Nephron (organoid): ENCODE data around the gene TMEM25.

Experiments used
- H3K27ac Mint-ChIP-seq, 3 experiments: 2 replicates each; pipeline ENCODE4 v1.8.0; 2020; ENCODE audit warnings: mixed read lengths in 3 of 3, mild to moderate bottlenecking in 2 of 3, moderate library complexity in 1 of 3
- H3K27me3 Mint-ChIP-seq: 2 replicates; pipeline ENCODE4 v1.8.0; 2021; ENCODE audit warnings: low read depth, mild to moderate bottlenecking, moderate library complexity, mixed read lengths
- H3K36me3 Mint-ChIP-seq: 2 replicates; pipeline ENCODE4 v1.8.0; 2020; ENCODE audit warnings: low read depth, mixed read lengths
- H3K4me1 Mint-ChIP-seq: 2 replicates; pipeline ENCODE4 v1.8.0; 2020; ENCODE audit warnings: mixed read lengths
- H3K4me3 Mint-ChIP-seq, 3 experiments: 2 replicates each; pipeline ENCODE4 v1.8.0; 2020; ENCODE audit warnings: mild to moderate bottlenecking in 3 of 3, mixed read lengths in 3 of 3, moderate library complexity in 2 of 3
- H3K9me3 Mint-ChIP-seq: 2 replicates; pipeline ENCODE4 v1.8.0; 2020; ENCODE audit warnings: mixed read lengths
- TF ChIP-seq, protein P1 (sequence below), 3 experiments: fragments of 200-600 bp; sonication (generic); IDR thresholded peaks; one replicate each; pipeline ENCODE4 v1.5.0; 2021; ENCODE audit warnings: antibody characterized with exemption in 3 of 3; ENCODE audit not compliant: unreplicated experiment in 3 of 3

TMEM25 gene

DNA sequence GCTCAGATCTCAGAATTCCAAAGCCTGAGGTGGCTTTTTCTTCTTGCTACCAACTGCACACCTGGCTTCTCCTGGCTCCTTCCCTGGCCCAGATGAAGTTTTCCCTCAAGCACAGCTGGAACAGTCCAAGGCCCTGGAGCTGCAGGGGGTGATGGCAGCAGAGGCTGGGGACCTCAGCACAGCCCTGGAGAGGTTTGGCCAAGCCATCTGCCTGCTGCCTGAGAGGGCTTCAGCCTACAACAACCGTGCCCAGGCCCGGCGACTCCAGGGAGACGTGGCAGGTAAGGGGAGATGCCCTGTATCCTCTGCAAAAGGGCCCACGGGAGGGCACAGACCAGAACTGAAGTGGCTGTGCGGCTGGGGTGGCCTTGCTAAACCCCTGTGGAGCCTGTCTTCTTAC, 2.5 kb upstream of the TMEM25 start:
- no peaks in the 10 kb centered on the region for H3K9me3 Mint-ChIP-seq
- peak overlapping the region; percentile 90 to 98 (median 95) for H3K4me3 Mint-ChIP-seq
- no peak overlapping the region for H3K27ac Mint-ChIP-seq
- peaks cover 51% of the 10 kb centered on the region for H3K4me1 Mint-ChIP-seq
- TF ChIP-seq, protein P1, sequence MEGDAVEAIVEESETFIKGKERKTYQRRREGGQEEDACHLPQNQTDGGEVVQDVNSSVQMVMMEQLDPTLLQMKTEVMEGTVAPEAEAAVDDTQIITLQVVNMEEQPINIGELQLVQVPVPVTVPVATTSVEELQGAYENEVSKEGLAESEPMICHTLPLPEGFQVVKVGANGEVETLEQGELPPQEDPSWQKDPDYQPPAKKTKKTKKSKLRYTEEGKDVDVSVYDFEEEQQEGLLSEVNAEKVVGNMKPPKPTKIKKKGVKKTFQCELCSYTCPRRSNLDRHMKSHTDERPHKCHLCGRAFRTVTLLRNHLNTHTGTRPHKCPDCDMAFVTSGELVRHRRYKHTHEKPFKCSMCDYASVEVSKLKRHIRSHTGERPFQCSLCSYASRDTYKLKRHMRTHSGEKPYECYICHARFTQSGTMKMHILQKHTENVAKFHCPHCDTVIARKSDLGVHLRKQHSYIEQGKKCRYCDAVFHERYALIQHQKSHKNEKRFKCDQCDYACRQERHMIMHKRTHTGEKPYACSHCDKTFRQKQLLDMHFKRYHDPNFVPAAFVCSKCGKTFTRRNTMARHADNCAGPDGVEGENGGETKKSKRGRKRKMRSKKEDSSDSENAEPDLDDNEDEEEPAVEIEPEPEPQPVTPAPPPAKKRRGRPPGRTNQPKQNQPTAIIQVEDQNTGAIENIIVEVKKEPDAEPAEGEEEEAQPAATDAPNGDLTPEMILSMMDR (IDR thresholded peaks at IDR 0.05; ENCODE audit: unreplicated experiment in 3 of 3), result no peak
- H3K36me3 Mint-ChIP-seq, result peaks cover 21% of the 10 kb centered on the region
- H3K27me3 Mint-ChIP-seq, result peaks cover 4% of the 10 kb centered on the region

DNA sequence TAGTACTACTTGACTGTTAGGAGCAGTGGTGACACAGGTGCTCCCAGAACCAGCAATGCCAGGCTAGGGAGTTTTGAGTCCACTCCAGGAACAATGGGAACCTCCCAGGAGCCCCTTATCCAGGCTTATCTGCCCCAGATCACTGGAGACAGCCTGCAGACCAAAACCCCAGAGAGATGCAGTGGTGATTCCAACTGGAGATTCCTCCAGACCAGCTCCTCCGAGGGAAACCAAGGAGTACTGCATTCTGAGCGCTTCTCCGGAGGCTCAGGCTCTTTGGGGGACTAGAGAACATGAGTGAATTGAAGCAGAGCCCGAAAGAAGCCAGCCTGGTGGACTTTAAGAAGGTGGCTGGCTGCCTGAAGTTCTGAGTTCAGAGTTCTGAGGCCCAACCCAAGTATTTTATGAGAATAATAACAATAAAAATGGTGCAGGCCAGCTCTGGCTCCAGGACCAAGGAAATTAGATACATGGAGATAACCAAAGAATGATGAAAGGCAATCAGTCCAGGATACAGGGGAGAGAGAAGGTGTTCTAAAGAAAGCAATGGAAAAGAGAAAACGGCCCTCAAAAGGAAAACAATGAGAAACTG, 1.3 kb upstream of the TMEM25 start:
- peaks cover 4% of the 10 kb centered on the region for H3K27me3 Mint-ChIP-seq
- H3K4me3 Mint-ChIP-seq, result peak overlapping the region; percentile 90 to 98 (median 95)
- H3K36me3 Mint-ChIP-seq, result peaks cover 12% of the 10 kb centered on the region
- TF ChIP-seq, protein P1 (IDR thresholded peaks at IDR 0.05; ENCODE audit: unreplicated experiment in 3 of 3), result no peak
- H3K9me3 Mint-ChIP-seq, result no peaks in the 10 kb centered on the region
- peak overlapping the region; percentile 82 to 96 (median 83) for H3K27ac Mint-ChIP-seq
- H3K4me1 Mint-ChIP-seq, result peaks cover 40% of the 10 kb centered on the region

DNA sequence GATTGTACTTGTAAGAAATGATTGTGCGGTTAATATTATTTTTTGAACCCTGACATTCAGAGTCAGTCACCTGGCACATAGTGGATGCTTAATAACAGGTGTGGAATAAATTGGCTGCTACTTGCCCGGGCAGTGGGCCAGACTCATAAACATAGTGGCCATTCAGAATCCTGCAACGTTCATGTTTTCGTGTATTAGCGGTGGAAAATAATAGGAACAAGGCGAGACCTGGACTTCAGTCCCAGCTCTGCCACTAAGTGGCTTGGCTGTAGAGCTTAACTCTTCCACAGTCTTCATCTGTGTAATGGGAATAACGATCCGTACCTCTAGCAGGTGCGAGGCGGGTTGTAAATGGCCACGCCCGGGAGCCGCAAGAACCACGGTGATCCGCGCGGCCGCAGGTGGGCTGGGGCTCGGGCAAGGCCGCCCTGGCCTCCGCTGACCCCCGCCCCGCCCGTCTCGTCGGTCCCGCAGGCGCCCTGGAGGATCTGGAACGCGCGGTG, 761 bp upstream of the TMEM25 start:
- peak overlapping the region; percentile 90 to 98 (median 95) for H3K4me3 Mint-ChIP-seq
- H3K4me1 Mint-ChIP-seq, result peaks cover 35% of the 10 kb centered on the region
- TF ChIP-seq, protein P1 (IDR thresholded peaks at IDR 0.05; ENCODE audit: unreplicated experiment in 3 of 3), result no peak
- peaks cover 4% of the 10 kb centered on the region for H3K27me3 Mint-ChIP-seq
- H3K9me3 Mint-ChIP-seq, result no peaks in the 10 kb centered on the region
- peak overlapping the region; percentile 82 to 96 (median 83) for H3K27ac Mint-ChIP-seq
- peaks cover 10% of the 10 kb centered on the region for H3K36me3 Mint-ChIP-seq

DNA sequence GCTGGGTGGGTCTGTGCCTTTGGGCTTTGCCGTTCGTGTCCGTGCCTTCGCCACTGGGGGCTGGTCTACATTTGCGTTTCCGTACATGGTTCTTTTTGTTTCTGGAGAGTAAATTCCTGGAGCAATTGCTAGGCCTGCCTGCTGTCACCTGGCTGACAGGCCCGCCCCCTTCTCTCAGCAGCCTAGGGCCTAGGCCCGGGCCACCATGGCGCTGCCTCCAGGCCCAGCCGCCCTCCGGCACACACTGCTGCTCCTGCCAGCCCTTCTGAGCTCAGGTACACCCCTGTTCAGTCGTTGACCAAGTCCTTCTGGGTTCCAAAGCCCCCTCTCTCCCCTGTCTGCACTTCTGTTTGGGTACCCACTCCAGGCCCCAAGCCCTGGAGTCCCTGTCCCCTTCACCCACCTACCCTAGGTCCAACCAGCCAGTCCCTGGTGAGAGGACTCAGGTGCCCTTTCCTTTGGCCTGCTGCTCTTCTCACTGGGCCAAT, 649 bp downstream of the TMEM25 start:
- Mint-ChIP-seq H3K9me3 (no peaks in the 10 kb centered on the region), H3K4me3 (peak overlapping the region; percentile 95 to 99 (median 98)), H3K27ac (peak overlapping the region; percentile 94 to 98 (median 97)), H3K27me3 (peaks cover 4% of the 10 kb centered on the region), H3K36me3 (peaks cover 17% of the 10 kb centered on the region), H3K4me1 (peaks cover 35% of the 10 kb centered on the region)
- TF ChIP-seq, protein P1 (IDR thresholded peaks at IDR 0.05; ENCODE audit: unreplicated experiment in 3 of 3), result no peak

DNA sequence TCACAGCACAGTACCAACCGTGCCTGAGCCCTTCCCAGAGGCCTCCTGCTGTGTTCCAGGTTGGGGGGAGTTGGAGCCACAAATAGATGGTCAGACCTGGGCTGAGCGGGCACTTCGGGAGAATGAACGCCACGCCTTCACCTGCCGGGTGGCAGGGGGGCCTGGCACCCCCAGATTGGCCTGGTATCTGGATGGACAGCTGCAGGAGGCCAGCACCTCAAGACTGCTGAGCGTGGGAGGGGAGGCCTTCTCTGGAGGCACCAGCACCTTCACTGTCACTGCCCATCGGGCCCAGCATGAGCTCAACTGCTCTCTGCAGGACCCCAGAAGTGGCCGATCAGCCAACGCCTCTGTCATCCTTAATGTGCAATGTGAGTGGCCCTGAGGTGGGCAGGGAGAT, 1.1 kb downstream of the TMEM25 start:
- H3K36me3 Mint-ChIP-seq, result peaks cover 20% of the 10 kb centered on the region
- peaks cover 35% of the 10 kb centered on the region for H3K4me1 Mint-ChIP-seq
- no peaks in the 10 kb centered on the region for H3K9me3 Mint-ChIP-seq
- TF ChIP-seq, protein P1 (IDR thresholded peaks at IDR 0.05; ENCODE audit: unreplicated experiment in 3 of 3), result no peak
- peak overlapping the region in 1 of 3 experiments; percentile 97 for H3K27ac Mint-ChIP-seq
- H3K4me3 Mint-ChIP-seq, result peak overlapping the region; percentile 95 to 99 (median 98)
- peaks cover 4% of the 10 kb centered on the region for H3K27me3 Mint-ChIP-seq
